SU-DHL-6 (cell line): ENCODE measurements around the gene SEMA5A.

Experiments
- CTCF ChIP-seq: fragments of 200-600 bp; sonication (generic); IDR thresholded peaks from one replicate; pipeline ENCODE4 v1.5.1; 2017; ENCODE audit warnings: antibody characterized with exemption, mild to moderate bottlenecking, low read length, moderate library complexity; ENCODE audit not compliant: insufficient read depth, poor library complexity, severe bottlenecking
- EZH2phosphoT487 ChIP-seq: fragments of 200-600 bp; sonication (generic), shearing (Covaris generic); conservative IDR thresholded peaks from 2 replicates; pipeline ENCODE4 v1.6.1; 2018; ENCODE audit warnings: mild to moderate bottlenecking, antibody characterized with exemption, low read length, moderate library complexity, mixed read lengths

- no peak for TF ChIP-seq CTCF
- no peak for TF ChIP-seq EZH2phosphoT487
Observed at GRCh38 chr5:9040475-9040874, 505.4 kb downstream of the SEMA5A start.
